SU-DHL-6 (cell line): Measurements from ENCODE around the gene SLC52A3.

Experiments used
- H2AFZ ChIP-seq: fragments of 200-600 bp; sonication (generic); 2 replicates; pipeline ENCODE4 v1.6.1; 2014; ENCODE audit warnings: low read depth, mild to moderate bottlenecking, moderate library complexity, mixed read lengths, antibody characterized with exemption, low read length; ENCODE audit not compliant: severe bottlenecking
- H3F3A ChIP-seq: fragments of 200-600 bp; shearing (Covaris generic); 2 replicates; pipeline ENCODE4 v1.6.0; 2016; ENCODE audit warnings: antibody characterized with exemption, mild to moderate bottlenecking; ENCODE audit not compliant: insufficient read depth
- H3K27ac ChIP-seq: fragments of 200-600 bp; sonication (generic); 2 replicates; pipeline ENCODE4 v1.5.1; 2016; ENCODE audit warnings: low read depth, mild to moderate bottlenecking, low read length, moderate library complexity, mixed read lengths
- H3K27me3 ChIP-seq: fragments of 200-600 bp; sonication (generic), shearing (Covaris generic); 2 replicates; pipeline ENCODE4 v1.6.0; 2014; ENCODE audit warnings: mild to moderate bottlenecking, low read length
- H3K36me3 ChIP-seq: fragments of 200-600 bp; sonication (generic); 2 replicates; pipeline ENCODE4 v1.6.1; 2014; ENCODE audit warnings: mild to moderate bottlenecking, low read length, mixed read lengths
- H3K4me2 ChIP-seq: fragments of 300-600, 200-600 bp; shearing (Covaris generic), sonication (generic); 2 replicates; pipeline ENCODE4 v1.6.0; 2014; ENCODE audit warnings: low read length, low read depth, mild to moderate bottlenecking; ENCODE audit not compliant: poor library complexity, severe bottlenecking
- H3K4me3 ChIP-seq: fragments of 200-600 bp; sonication (generic); 2 replicates; pipeline ENCODE4 v1.5.1; 2014; ENCODE audit warnings: antibody characterized with exemption, low read length, mild to moderate bottlenecking, mixed read lengths; ENCODE audit not compliant: insufficient read depth, poor library complexity, severe bottlenecking
- H3K79me2 ChIP-seq: fragments of 200-600 bp; sonication (generic); 2 replicates; pipeline ENCODE4 v1.6.1; 2014; ENCODE audit warnings: mild to moderate bottlenecking, low read length, moderate library complexity; ENCODE audit not compliant: insufficient read depth
- H3K9ac ChIP-seq: fragments of 200-600 bp; sonication (generic); 2 replicates; pipeline ENCODE4 v1.7.0; 2014; ENCODE audit warnings: mild to moderate bottlenecking, low read length
- H3K9me2 ChIP-seq: fragments of 200-600 bp; sonication (generic); replicated peaks from 2 replicates; pipeline ENCODE4 v1.6.1; 2014; ENCODE audit warnings: low read length; ENCODE audit not compliant: insufficient read depth
- H3K9me3 ChIP-seq: fragments of 200-600 bp; sonication (generic); 2 replicates; pipeline ENCODE4 v1.6.1; 2014; ENCODE audit warnings: low read length, mixed read lengths; ENCODE audit not compliant: insufficient read depth
- H4K20me1 ChIP-seq: fragments of 200-600 bp; sonication (generic); 2 replicates; pipeline ENCODE4 v1.6.1; 2014; ENCODE audit warnings: low read depth, mild to moderate bottlenecking, antibody characterized with exemption, low read length, moderate library complexity, mixed read lengths
- EZH2phosphoT487 ChIP-seq: fragments of 200-600 bp; sonication (generic), shearing (Covaris generic); conservative IDR thresholded peaks from 2 replicates; pipeline ENCODE4 v1.6.1; 2018; ENCODE audit warnings: mild to moderate bottlenecking, antibody characterized with exemption, low read length, moderate library complexity, mixed read lengths
- TF ChIP-seq, protein P1 (sequence below): fragments of 200-600 bp; sonication (generic); IDR thresholded peaks from one replicate; pipeline ENCODE4 v1.5.1; 2017; ENCODE audit warnings: antibody characterized with exemption, mild to moderate bottlenecking, low read length, moderate library complexity; ENCODE audit not compliant: insufficient read depth, poor library complexity, severe bottlenecking

The SLC52A3 gene

GRCh38 chr20:719068-719467 lies 49.2 kb downstream of the SLC52A3 start:
- no peak overlapping the region for H3K4me2 ChIP-seq
- H3K79me2 ChIP-seq: no peaks in the 10 kb centered on the region
- no peak for TF ChIP-seq EZH2phosphoT487
- TF ChIP-seq, protein P1, sequence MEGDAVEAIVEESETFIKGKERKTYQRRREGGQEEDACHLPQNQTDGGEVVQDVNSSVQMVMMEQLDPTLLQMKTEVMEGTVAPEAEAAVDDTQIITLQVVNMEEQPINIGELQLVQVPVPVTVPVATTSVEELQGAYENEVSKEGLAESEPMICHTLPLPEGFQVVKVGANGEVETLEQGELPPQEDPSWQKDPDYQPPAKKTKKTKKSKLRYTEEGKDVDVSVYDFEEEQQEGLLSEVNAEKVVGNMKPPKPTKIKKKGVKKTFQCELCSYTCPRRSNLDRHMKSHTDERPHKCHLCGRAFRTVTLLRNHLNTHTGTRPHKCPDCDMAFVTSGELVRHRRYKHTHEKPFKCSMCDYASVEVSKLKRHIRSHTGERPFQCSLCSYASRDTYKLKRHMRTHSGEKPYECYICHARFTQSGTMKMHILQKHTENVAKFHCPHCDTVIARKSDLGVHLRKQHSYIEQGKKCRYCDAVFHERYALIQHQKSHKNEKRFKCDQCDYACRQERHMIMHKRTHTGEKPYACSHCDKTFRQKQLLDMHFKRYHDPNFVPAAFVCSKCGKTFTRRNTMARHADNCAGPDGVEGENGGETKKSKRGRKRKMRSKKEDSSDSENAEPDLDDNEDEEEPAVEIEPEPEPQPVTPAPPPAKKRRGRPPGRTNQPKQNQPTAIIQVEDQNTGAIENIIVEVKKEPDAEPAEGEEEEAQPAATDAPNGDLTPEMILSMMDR: no peak

GRCh38 chr20:717832-718231 lies 50.5 kb downstream of the SLC52A3 start:
- no peaks in the 10 kb centered on the region for H3K36me3 ChIP-seq
- no peak overlapping the region for H3K4me2 ChIP-seq
- H3K9me2 ChIP-seq: no peaks in the 10 kb centered on the region
- H3K4me3 ChIP-seq: no peak overlapping the region
- H3K79me2 ChIP-seq: no peaks in the 10 kb centered on the region
- no peak overlapping the region for H3K27ac ChIP-seq
- 0 out of 2 replicates have a peak, but pooled peaks cover 7% of the 10 kb centered on the region for H3K9me3 ChIP-seq
- no peaks in the 10 kb centered on the region for H3K27me3 ChIP-seq
- no peak overlapping the region for H2AFZ ChIP-seq
- H3F3A ChIP-seq: no peaks in the 10 kb centered on the region
- no peak for TF ChIP-seq EZH2phosphoT487
- TF ChIP-seq, protein P1: no peak
- H4K20me1 ChIP-seq: no peaks in the 10 kb centered on the region
- no peak overlapping the region for H3K9ac ChIP-seq

More at GRCh38 chr20:719068-719467, 49.2 kb downstream of the SLC52A3 start:
- H3K9me3 ChIP-seq: 0 out of 2 replicates have a peak, but pooled peaks cover 7% of the 10 kb centered on the region
- no peaks in the 10 kb centered on the region for H3F3A ChIP-seq
- no peaks in the 10 kb centered on the region for H3K27me3 ChIP-seq
- H3K27ac ChIP-seq: no peak overlapping the region
- H3K4me3 ChIP-seq: no peak overlapping the region
- no peak overlapping the region for H3K9ac ChIP-seq
- no peaks in the 10 kb centered on the region for H3K36me3 ChIP-seq
- H3K9me2 ChIP-seq: no peaks in the 10 kb centered on the region
- H4K20me1 ChIP-seq: no peaks in the 10 kb centered on the region
- H2AFZ ChIP-seq: no peak overlapping the region

- no peak overlapping the region for H3K4me3 ChIP-seq
- H3K4me2 ChIP-seq: no peak overlapping the region
Observed at GRCh38 chr20:717271-717670, 51.0 kb downstream of the SLC52A3 start.

More at GRCh38 chr20:717271-717670, 51.0 kb downstream of the SLC52A3 start:
- H3K9ac ChIP-seq: no peak overlapping the region
- H3K27me3 ChIP-seq: no peaks in the 10 kb centered on the region
- H3F3A ChIP-seq: no peaks in the 10 kb centered on the region
- TF ChIP-seq, protein P1: no peak
- TF ChIP-seq EZH2phosphoT487: no peak
- H3K27ac ChIP-seq: no peak overlapping the region
- no peaks in the 10 kb centered on the region for H4K20me1 ChIP-seq
- H3K36me3 ChIP-seq: no peaks in the 10 kb centered on the region
- 0 out of 2 replicates have a peak, but pooled peaks cover 7% of the 10 kb centered on the region for H3K9me3 ChIP-seq
- no peaks in the 10 kb centered on the region for H3K9me2 ChIP-seq
- no peak overlapping the region for H2AFZ ChIP-seq
- no peaks in the 10 kb centered on the region for H3K79me2 ChIP-seq
